C4-2B (cell line): Measurements from ENCODE around the gene LDAF1.

ENCODE experiments used
- ZFX ChIP-seq: fragments of 450-650 bp; IDR thresholded peaks from 2 replicates; pipeline ENCODE4 v1.6.1; 2017
- TF ChIP-seq, protein P1 (sequence below): fragments of 450-650 bp; conservative IDR thresholded peaks from 2 replicates; pipeline ENCODE4 v1.5.1; 2017; ENCODE audit warnings: mild to moderate bottlenecking

DNA sequence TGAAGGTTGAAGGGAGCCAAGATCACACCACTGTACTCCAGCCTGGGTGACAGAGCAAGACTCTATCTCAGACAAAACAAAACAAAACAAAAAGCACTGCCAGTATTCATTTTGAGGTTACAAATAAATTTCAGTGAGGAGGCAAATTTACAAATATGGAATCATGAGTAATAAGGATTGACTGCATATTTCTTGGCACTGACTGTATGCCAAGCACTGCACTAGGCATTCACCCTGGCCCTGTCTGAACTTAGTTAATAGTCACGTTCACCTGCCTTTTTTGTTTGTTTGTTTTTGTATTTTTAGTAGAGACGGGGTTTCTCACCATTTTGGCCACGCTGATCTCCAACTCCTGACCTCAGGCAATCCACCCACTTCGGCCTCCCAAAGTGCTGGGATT is 5.1 kb downstream of the LDAF1 start:
- TF ChIP-seq, protein P1, sequence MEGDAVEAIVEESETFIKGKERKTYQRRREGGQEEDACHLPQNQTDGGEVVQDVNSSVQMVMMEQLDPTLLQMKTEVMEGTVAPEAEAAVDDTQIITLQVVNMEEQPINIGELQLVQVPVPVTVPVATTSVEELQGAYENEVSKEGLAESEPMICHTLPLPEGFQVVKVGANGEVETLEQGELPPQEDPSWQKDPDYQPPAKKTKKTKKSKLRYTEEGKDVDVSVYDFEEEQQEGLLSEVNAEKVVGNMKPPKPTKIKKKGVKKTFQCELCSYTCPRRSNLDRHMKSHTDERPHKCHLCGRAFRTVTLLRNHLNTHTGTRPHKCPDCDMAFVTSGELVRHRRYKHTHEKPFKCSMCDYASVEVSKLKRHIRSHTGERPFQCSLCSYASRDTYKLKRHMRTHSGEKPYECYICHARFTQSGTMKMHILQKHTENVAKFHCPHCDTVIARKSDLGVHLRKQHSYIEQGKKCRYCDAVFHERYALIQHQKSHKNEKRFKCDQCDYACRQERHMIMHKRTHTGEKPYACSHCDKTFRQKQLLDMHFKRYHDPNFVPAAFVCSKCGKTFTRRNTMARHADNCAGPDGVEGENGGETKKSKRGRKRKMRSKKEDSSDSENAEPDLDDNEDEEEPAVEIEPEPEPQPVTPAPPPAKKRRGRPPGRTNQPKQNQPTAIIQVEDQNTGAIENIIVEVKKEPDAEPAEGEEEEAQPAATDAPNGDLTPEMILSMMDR: no peak
- TF ChIP-seq ZFX: no peak
